ENCODE data around the gene C1S.

- TF ChIP-seq, protein P1, sequence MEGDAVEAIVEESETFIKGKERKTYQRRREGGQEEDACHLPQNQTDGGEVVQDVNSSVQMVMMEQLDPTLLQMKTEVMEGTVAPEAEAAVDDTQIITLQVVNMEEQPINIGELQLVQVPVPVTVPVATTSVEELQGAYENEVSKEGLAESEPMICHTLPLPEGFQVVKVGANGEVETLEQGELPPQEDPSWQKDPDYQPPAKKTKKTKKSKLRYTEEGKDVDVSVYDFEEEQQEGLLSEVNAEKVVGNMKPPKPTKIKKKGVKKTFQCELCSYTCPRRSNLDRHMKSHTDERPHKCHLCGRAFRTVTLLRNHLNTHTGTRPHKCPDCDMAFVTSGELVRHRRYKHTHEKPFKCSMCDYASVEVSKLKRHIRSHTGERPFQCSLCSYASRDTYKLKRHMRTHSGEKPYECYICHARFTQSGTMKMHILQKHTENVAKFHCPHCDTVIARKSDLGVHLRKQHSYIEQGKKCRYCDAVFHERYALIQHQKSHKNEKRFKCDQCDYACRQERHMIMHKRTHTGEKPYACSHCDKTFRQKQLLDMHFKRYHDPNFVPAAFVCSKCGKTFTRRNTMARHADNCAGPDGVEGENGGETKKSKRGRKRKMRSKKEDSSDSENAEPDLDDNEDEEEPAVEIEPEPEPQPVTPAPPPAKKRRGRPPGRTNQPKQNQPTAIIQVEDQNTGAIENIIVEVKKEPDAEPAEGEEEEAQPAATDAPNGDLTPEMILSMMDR (IDR thresholded peaks at IDR 0.05), result no peak
- TF ChIP-seq ZFX (IDR thresholded peaks at IDR 0.05; ENCODE audit: borderline replicate concordance), result no peak
Measured at GRCh38 chr12:7046383-7047105, 14.0 kb upstream of the C1S start.

All from 22Rv1 (cell line).